NCI-H82 treated with DMSO at 0.1 percent for 48 hours (cell line): Measurements from ENCODE around the gene POMP.
A peak's percentile ranks its signal among the peaks of the same experiment; 100 is the strongest.

Source experiments
- DNase-seq: peaks from one replicate; lab custom pipeline; 2025; ENCODE audit not compliant: unreplicated experiment; lab: John Stamatoyannopoulos, UW

The POMP gene

GRCh38 chr13:28658796-28659620 lies at the start of gene POMP:
TSS of gene POMP (plus strand) at chr13:28659130. CDS start at chr13:28659185, 55 bp downstream.
- peak; percentile 76 for DNase-seq

- no peak for DNase-seq
Measured at GRCh38 chr13:28609381-28609780, 49.5 kb upstream of the POMP start.

- no peak for DNase-seq
Measured at GRCh38 chr13:28609926-28610325, 49.0 kb upstream of the POMP start.

GRCh38 chr13:28610996-28611395 lies 47.9 kb upstream of the POMP start:
- DNase-seq, result no peak

- DNase-seq, result no peak
Measured at GRCh38 chr13:28611654-28612131, 47.2 kb upstream of the POMP start.

GRCh38 chr13:28613562-28613961 lies 45.4 kb upstream of the POMP start:
- DNase-seq, result no peak

GRCh38 chr13:28615916-28616446 lies 42.9 kb upstream of the POMP start:
- DNase-seq, result no peak

- no peak for DNase-seq
Measured at GRCh38 chr13:28618230-28618994, 40.5 kb upstream of the POMP start.

- no peak for DNase-seq
Measured at GRCh38 chr13:28620011-28620830, 38.7 kb upstream of the POMP start.

GRCh38 chr13:28621449-28621848 lies 37.5 kb upstream of the POMP start:
- DNase-seq, result no peak

GRCh38 chr13:28622286-28622685 lies 36.6 kb upstream of the POMP start:
- DNase-seq, result no peak

GRCh38 chr13:28623782-28624706 lies 34.9 kb upstream of the POMP start:
- no peak for DNase-seq

GRCh38 chr13:28624707-28625432 lies 34.1 kb upstream of the POMP start:
- no peak for DNase-seq

- peak; percentile 16 for DNase-seq
Measured at GRCh38 chr13:28626266-28626665, 32.7 kb upstream of the POMP start.

- DNase-seq, result no peak
Measured at GRCh38 chr13:28628241-28628640, 30.7 kb upstream of the POMP start.

- no peak for DNase-seq
Measured at GRCh38 chr13:28630869-28631268, 28.1 kb upstream of the POMP start.

GRCh38 chr13:28631801-28632200 lies 27.1 kb upstream of the POMP start:
- no peak for DNase-seq

GRCh38 chr13:28636069-28636468 lies 22.9 kb upstream of the POMP start:
- no peak for DNase-seq

- peak; percentile 54 for DNase-seq
Measured at GRCh38 chr13:28636677-28637317, 22.1 kb upstream of the POMP start.
